ENCODE measurements around the gene CALN1. TPM values are rescaled to one million over a fixed set of nuclear protein-coding genes. Genes with fewer than 3 reads are reported as not detected.

CALN1 gene
- total and polyA plus RNA-seq, 2 experiments from 2014 or later = 0.23 to 0.28 TPM

DNA sequence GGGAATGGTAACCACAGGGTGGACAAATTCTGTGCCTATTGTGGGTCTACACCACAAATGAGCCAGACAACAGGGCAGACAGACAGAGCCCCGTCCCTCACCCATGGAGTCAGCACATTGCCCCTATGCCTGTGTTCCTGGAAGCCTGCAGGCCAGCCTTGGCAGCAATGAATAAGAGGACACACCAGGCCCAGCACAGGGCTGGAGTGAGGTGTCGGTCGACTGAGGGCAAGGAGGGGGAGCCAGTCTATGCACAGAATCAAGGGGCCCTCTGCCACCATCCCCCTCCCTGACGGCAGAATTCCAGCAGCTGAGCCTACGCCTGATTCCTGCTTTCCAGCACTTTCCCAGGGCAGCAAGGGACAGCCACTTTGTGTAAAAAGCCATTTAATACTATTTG is 98.2 kb downstream of the CALN1 start:
- no peaks in the 10 kb centered on the region for H3K4me1 ChIP-seq (ENCODE audit: insufficient read depth)
- H3K27ac ChIP-seq = no peak overlapping the region
- no peaks in the 10 kb centered on the region for H3K79me2 ChIP-seq
- no peaks in the 10 kb centered on the region for H3K9me2 ChIP-seq (replicated peaks; ENCODE audit: insufficient read depth)
- no peak for DNase-seq (ENCODE audit: low spot score)
- WGBS (ENCODE audit: low lambda C conversion rate, missing lambda C conversion rate) = 72% methylated on average over 5 of the region's 5 CpGs
- TF ChIP-seq EZH2phosphoT487 (IDR thresholded peaks at IDR 0.05; ENCODE audit: low read depth, severe bottlenecking, unreplicated experiment) = no peak
- TF ChIP-seq, protein P1, sequence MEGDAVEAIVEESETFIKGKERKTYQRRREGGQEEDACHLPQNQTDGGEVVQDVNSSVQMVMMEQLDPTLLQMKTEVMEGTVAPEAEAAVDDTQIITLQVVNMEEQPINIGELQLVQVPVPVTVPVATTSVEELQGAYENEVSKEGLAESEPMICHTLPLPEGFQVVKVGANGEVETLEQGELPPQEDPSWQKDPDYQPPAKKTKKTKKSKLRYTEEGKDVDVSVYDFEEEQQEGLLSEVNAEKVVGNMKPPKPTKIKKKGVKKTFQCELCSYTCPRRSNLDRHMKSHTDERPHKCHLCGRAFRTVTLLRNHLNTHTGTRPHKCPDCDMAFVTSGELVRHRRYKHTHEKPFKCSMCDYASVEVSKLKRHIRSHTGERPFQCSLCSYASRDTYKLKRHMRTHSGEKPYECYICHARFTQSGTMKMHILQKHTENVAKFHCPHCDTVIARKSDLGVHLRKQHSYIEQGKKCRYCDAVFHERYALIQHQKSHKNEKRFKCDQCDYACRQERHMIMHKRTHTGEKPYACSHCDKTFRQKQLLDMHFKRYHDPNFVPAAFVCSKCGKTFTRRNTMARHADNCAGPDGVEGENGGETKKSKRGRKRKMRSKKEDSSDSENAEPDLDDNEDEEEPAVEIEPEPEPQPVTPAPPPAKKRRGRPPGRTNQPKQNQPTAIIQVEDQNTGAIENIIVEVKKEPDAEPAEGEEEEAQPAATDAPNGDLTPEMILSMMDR (IDR thresholded peaks at IDR 0.05; ENCODE audit: poor library complexity) = no peak
- H4K20me1 ChIP-seq (ENCODE audit: insufficient read depth, poor library complexity, severe bottlenecking) = no peaks in the 10 kb centered on the region
- H3K9me3 ChIP-seq (ENCODE audit: low read depth) = no peaks in the 10 kb centered on the region
- no peak overlapping the region for H3K4me2 ChIP-seq
- H3K27me3 ChIP-seq = peaks cover 5% of the 10 kb centered on the region
- no peak overlapping the region for H3K4me3 ChIP-seq
- no peaks in the 10 kb centered on the region for H3K36me3 ChIP-seq (replicated peaks; ENCODE audit: insufficient read depth, low read depth)
- H2AFZ ChIP-seq = no peak overlapping the region

DNA sequence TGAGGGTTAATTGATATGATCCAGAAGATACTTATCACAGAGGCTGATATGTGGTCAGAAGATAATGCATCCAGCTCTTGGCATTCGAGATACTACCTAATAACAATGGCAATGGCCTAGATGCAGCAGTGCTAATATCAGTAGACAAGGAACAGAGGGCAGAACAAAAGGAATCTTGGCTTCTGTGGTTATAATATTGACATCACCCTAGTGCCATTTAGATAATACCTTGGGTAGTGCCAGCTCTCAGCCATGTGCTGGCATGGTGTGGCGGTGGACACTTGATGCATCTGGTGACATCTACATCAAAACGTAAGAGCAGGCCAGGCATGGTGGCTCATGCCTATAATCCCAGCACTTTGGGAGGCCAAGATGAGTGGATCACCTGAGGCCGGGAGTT is 101.8 kb downstream of the CALN1 start:
- Histone ChIP-seq H3K4me3 (no peak overlapping the region), H3K79me2 (no peaks in the 10 kb centered on the region), H3K27me3 (no peaks in the 10 kb centered on the region), H3K27ac (no peak overlapping the region), H3K4me1 (ENCODE audit: insufficient read depth) (no peaks in the 10 kb centered on the region), H2AFZ (no peak overlapping the region), H3K4me2 (no peak overlapping the region), H4K20me1 (ENCODE audit: insufficient read depth, poor library complexity, severe bottlenecking) (no peaks in the 10 kb centered on the region), H3K36me3 (replicated peaks; ENCODE audit: insufficient read depth, low read depth) (no peaks in the 10 kb centered on the region), H3K9me3 (ENCODE audit: low read depth) (no peaks in the 10 kb centered on the region), H3K9me2 (replicated peaks; ENCODE audit: insufficient read depth) (no peaks in the 10 kb centered on the region)
- TF ChIP-seq, protein P1 (IDR thresholded peaks at IDR 0.05; ENCODE audit: poor library complexity) = no peak
- no peak for TF ChIP-seq EZH2phosphoT487 (IDR thresholded peaks at IDR 0.05; ENCODE audit: low read depth, severe bottlenecking, unreplicated experiment)
- TF ChIP-seq EZH2 (IDR thresholded peaks at IDR 0.05; ENCODE audit: borderline replicate concordance) = no peak
- DNase-seq (ENCODE audit: low spot score) = no peak
- 90% methylated on average over 4 of the region's 4 CpGs for WGBS (ENCODE audit: low lambda C conversion rate, missing lambda C conversion rate)

- no peak overlapping the region for H3K27ac ChIP-seq
- no peak overlapping the region for H3K4me3 ChIP-seq
- no peak for DNase-seq (ENCODE audit: low spot score)
- H2AFZ ChIP-seq = no peak overlapping the region
- 86% methylated on average over 9 of the region's 9 CpGs for WGBS (ENCODE audit: low lambda C conversion rate, missing lambda C conversion rate)
- no peak overlapping the region for H3K4me2 ChIP-seq
- no peaks in the 10 kb centered on the region for H3K36me3 ChIP-seq (replicated peaks; ENCODE audit: insufficient read depth, low read depth)
- H4K20me1 ChIP-seq (ENCODE audit: insufficient read depth, poor library complexity, severe bottlenecking) = no peaks in the 10 kb centered on the region
- no peaks in the 10 kb centered on the region for H3K9me2 ChIP-seq (replicated peaks; ENCODE audit: insufficient read depth)
- H3K4me1 ChIP-seq (ENCODE audit: insufficient read depth) = no peaks in the 10 kb centered on the region
- H3K79me2 ChIP-seq = no peaks in the 10 kb centered on the region
- H3K27me3 ChIP-seq = no peaks in the 10 kb centered on the region
- H3K9me3 ChIP-seq (ENCODE audit: low read depth) = no peaks in the 10 kb centered on the region
- TF ChIP-seq EZH2phosphoT487 (IDR thresholded peaks at IDR 0.05; ENCODE audit: low read depth, severe bottlenecking, unreplicated experiment) (no peak), EZH2 (IDR thresholded peaks at IDR 0.05; ENCODE audit: borderline replicate concordance) (no peak)
- TF ChIP-seq, protein P1 (IDR thresholded peaks at IDR 0.05; ENCODE audit: poor library complexity) = no peak
Measured at GRCh38 chr7:72309476-72309875, 102.7 kb downstream of the CALN1 start.

DNA sequence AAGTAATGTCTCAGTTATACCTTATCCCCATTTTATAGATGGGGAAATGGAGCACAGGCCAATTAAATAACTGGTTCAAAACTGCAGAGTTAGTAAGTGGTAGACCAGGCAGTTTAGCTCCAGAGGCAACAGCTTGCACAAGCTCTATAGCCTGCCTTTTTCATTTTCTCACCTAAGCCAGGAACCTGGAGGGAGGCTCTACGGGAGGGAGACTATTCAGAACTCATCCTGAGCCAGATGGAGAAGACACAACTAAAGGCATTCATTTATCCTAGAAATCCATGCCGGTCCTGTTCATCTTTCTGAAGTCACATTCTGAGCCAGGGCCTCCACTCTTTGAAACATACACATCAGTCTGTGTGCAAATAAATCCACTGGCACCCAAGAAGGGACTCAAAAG is 103.2 kb downstream of the CALN1 start:
- Histone ChIP-seq H2AFZ (no peak overlapping the region), H3K4me3 (no peak overlapping the region), H3K4me2 (no peak overlapping the region), H3K4me1 (ENCODE audit: insufficient read depth) (no peaks in the 10 kb centered on the region), H3K79me2 (no peaks in the 10 kb centered on the region), H4K20me1 (ENCODE audit: insufficient read depth, poor library complexity, severe bottlenecking) (no peaks in the 10 kb centered on the region), H3K36me3 (replicated peaks; ENCODE audit: insufficient read depth, low read depth) (no peaks in the 10 kb centered on the region), H3K27ac (no peak overlapping the region), H3K9me2 (replicated peaks; ENCODE audit: insufficient read depth) (no peaks in the 10 kb centered on the region), H3K9me3 (ENCODE audit: low read depth) (no peaks in the 10 kb centered on the region), H3K27me3 (no peaks in the 10 kb centered on the region)
- WGBS (ENCODE audit: low lambda C conversion rate, missing lambda C conversion rate) = 95% methylated on average over 2 of the region's 2 CpGs
- no peak for TF ChIP-seq EZH2phosphoT487 (IDR thresholded peaks at IDR 0.05; ENCODE audit: low read depth, severe bottlenecking, unreplicated experiment)
- TF ChIP-seq, protein P1 (IDR thresholded peaks at IDR 0.05; ENCODE audit: poor library complexity) = no peak
- DNase-seq (ENCODE audit: low spot score) = no peak
